NCI-H345 treated with DMSO at 0.1 percent for 48 hours (cell line): ENCODE data around the gene RASGEF1B.
A peak's percentile ranks its signal among the peaks of the same experiment; 100 is the strongest.
"Not testable (repeated sequence)": the region's sequence is repeated elsewhere in the genome, so short reads cannot be mapped to it uniquely, and the experiment has no call there.

ENCODE experiments used
- DNase-seq: peaks from one replicate; lab custom pipeline; 2025; ENCODE audit not compliant: unreplicated experiment; lab: John Stamatoyannopoulos, UW

RASGEF1B gene

GRCh38 chr4:81432825-81433224 lies 38.9 kb downstream of the RASGEF1B start:
- DNase-seq: no peak

DNA sequence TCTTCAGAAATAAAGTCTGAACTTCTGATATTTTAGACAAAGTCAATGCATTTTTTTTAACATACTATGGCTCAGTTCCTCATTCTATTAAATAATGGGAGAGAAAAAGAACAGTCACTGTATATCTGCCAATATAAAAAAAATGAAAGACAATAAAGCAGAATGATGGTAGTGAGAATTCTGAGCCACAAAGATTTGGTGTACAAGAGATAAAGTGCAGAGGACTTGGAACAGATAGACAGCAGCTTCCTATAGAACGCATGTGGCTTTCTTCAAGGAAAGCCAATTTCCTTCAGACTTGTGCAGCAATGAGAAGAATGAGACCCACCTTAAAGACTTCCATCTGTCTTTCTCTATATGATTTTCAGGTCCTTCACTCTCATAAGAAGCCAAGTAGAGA lies 39.7 kb downstream of the RASGEF1B start:
- DNase-seq: no peak

- DNase-seq: no peak
Measured at GRCh38 chr4:81429607-81430006, 42.1 kb downstream of the RASGEF1B start.

GRCh38 chr4:81429031-81429430 lies 42.7 kb downstream of the RASGEF1B start:
- no peak for DNase-seq

- no peak for DNase-seq
Measured at GRCh38 chr4:81428002-81428401, 43.7 kb downstream of the RASGEF1B start.

DNA sequence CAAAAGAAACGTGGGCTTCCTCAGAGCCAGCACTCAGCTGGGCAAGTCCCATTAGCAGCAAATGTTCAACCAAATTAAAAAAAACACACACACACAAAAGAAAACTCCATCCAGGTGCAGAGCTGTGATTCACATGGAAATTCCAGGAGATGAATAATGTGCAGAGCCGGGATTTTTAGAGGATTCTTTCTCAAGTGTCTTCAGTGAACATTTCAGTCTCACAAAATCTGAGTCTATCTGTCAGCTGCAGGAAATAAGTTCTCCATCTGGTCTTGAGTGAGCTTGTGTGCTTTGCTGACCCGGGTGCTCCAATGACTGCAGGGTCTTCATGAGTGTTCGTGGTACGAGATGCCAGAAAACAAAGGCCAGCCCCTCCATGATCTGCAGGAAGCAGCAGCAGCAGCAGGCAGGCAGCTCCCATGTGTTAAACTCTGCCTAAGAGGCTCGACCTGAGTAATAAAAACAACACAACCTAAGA lies 44.3 kb downstream of the RASGEF1B start:
- DNase-seq: no peak

- no peak for DNase-seq
Measured at GRCh38 chr4:81426770-81427289, 44.9 kb downstream of the RASGEF1B start.

GRCh38 chr4:81424816-81425755 lies 46.6 kb downstream of the RASGEF1B start:
- DNase-seq: no peak

DNA sequence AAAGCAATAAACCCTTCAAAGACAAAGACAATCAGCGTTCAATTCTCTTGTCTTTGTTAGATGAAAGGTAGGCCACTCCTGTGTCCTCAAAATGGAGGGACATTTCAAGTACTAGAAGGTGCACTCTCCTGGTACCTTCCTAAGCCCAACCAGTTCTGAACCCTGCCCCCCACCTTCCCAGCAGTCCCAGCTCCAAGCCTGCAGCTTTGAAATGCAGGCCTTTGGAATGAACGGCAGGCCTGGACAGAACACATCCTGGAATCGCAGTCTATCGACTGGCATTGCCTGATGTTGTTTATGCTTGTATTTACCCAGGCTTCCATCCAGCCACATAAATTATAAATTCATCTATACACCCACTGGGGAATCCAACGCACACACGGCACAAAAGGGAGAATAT lies 47.4 kb downstream of the RASGEF1B start:
- DNase-seq: no peak

DNA sequence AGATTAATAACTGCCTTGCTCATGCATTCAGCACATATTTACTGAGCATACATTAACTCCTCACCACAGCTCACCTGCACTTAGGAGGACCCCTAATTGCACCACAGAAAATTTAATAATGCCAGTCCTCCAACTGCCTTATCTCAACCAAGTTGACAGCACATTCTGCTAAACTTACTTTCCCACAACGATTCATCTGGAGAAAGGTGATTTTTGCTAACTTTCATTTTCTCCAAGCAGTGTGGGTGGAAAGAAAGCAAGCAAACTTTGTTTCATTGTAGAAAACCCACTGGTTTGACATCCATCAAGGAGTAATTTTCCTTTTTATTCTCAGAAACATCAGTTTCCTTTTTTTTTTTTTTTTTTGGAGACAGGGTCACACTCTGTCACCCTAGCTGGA lies 49.1 kb downstream of the RASGEF1B start:
- DNase-seq: no peak

GRCh38 chr4:81421346-81422218 lies 50.1 kb downstream of the RASGEF1B start:
- DNase-seq: no peak

DNA sequence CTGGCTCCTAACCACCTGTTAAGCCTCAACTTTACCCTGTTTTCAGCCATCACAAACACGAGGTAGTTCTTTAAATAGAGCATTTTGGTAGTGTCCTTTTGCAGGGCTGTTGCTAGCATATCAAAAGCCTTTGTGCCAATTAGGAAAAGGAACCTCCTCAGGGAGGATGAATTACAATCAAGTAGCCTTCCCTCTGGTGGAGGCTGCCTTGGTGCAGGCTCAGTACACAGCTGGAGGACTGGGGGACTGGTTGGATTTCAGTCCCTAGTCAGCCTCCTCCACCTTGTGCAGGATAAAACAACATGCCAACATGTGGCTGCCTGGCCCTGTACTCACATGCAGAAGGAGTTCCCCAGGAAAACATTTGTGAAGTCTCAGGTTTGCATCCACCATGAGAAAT lies 53.1 kb downstream of the RASGEF1B start:
- no peak for DNase-seq

- DNase-seq: no peak
Measured at GRCh38 chr4:81412946-81413495, 58.7 kb downstream of the RASGEF1B start.

GRCh38 chr4:81410680-81411079 lies 61.0 kb downstream of the RASGEF1B start:
- DNase-seq: no peak

- DNase-seq: no peak
Measured at GRCh38 chr4:81409836-81410235, 61.9 kb downstream of the RASGEF1B start.

DNA sequence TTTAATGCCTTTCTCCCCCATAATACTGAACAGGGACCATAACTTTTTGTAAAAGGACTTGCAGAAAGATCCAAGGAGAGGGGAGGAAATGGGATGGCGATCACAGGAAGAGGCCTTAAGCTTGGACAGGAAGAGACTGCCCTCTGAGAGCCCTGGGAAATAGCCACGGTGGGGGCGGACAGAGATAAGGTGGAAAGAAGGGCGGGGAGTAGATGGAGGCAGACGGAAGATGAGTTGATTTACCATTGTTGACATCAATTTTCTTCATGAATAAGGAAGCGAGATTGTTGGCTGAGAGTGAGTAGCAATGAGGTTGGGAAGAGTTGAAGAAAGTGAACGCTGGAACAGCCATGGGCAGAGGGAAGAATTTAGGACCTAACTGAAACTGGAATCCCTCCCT lies 63.4 kb downstream of the RASGEF1B start:
- no peak for DNase-seq

GRCh38 chr4:81407726-81408125 lies 64.0 kb downstream of the RASGEF1B start:
- DNase-seq: no peak

- not testable (repeated sequence) for DNase-seq
Measured at GRCh38 chr4:81406481-81406880, 65.2 kb downstream of the RASGEF1B start.

- peak; percentile 53 for DNase-seq
Measured at GRCh38 chr4:81405900-81406401, 65.8 kb downstream of the RASGEF1B start.

DNA sequence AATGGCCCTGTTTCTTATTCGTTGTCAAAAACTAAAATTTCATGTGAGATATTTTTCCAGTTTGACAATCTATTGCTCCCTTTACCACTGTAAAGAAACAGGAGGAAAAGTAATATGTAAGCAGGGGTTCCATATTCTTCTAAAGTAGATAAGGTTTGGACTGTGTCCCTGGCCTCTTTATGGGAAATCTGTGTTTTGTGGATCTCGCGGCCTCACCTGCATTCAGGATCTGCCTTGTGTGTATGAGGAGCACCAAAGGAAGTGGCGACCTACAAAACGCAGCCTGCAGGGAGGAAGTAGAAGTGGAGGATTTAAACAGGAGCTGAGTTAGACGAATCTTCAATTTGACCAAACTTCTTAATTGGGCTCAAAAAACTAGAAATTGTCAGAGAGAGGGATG lies 67.0 kb downstream of the RASGEF1B start:
- DNase-seq: no peak

GRCh38 chr4:81404294-81404693 lies 67.4 kb downstream of the RASGEF1B start:
- DNase-seq: no peak
